B cell (primary cell): ENCODE measurements around the gene PRDM10. TPM values are rescaled to one million over a fixed set of nuclear protein-coding genes. Genes with fewer than 3 reads are reported as not detected.

Experiments
- ATAC-seq: fragments of 200-7000 bp; cut with Tn5 transposase; one replicate; pipeline ENCODE4 v1.10.0; 2021; ENCODE audit warnings: low read depth, mild to moderate bottlenecking, moderate number of reproducible peaks, moderate library complexity
- CTCF ChIA-PET: fragments of 350-600 bp; sonication (Branson Sonifier 250); formaldehyde crosslinking; loops from one replicate; lab custom pipeline; 2021; ENCODE audit warnings: antibody characterized with exemption, inconsistent platforms; lab: Charles Lee
- POLR2A ChIA-PET: fragments of 350-600 bp; sonication (Branson Sonifier 250); formaldehyde crosslinking; loops from one replicate; lab custom pipeline; 2021; ENCODE audit warnings: antibody characterized with exemption; lab: Charles Lee
- DNase-seq: peaks from one replicate; pipeline ENCODE4 v3.0.0; 2013
- H2AFZ ChIP-seq: 2 replicates; pipeline ENCODE4 v1.6.1; 2012; ENCODE audit warnings: mild to moderate bottlenecking, low read depth, low read length; ENCODE audit not compliant: insufficient read depth, poor library complexity, severe bottlenecking
- H3K27ac ChIP-seq, 2 donors: 1 replicate in 1 of 2; 2 replicates in 1 of 2; pipeline ENCODE4 v1.5.1; 2012 to 2013; ENCODE audit warnings: low read length in 2 of 2, mild to moderate bottlenecking in 2 of 2, moderate library complexity in 1 of 2
- H3K27me3 ChIP-seq, 4 experiments: fragments of 200-600 bp in 1 of 4; sonication (generic) in 1 of 4; replicated peaks in 1 of 4; 1 replicate in 2 of 4; 2 replicates in 2 of 4; pipeline versions ENCODE4 v1.6.1 to v1.7.0; 2013 to 2016; ENCODE audit warnings: low read length in 3 of 4, mild to moderate bottlenecking in 2 of 4, mixed read lengths in 1 of 4, moderate library complexity in 1 of 4; ENCODE audit not compliant: insufficient read depth in 4 of 4, control insufficient read depth in 3 of 4; ENCODE audit errors: control extremely low read depth in 1 of 4
- H3K36me3 ChIP-seq, 2 experiments: replicated peaks in 1 of 2; 1 replicate in 1 of 2; 2 replicates in 1 of 2; pipeline versions ENCODE4 v1.6.1 to v1.7.1; 2013; ENCODE audit warnings: low read length in 1 of 2; ENCODE audit not compliant: insufficient read depth in 2 of 2, control insufficient read depth in 1 of 2; ENCODE audit errors: control extremely low read depth in 1 of 2, extremely low read depth in 1 of 2
- H3K4me1 ChIP-seq, 2 donors: fragments of 200-600 bp in 1 of 2; sonication (generic) in 1 of 2; 1 replicate in 1 of 2; 2 replicates in 1 of 2; pipeline versions ENCODE4 v1.5.1 to v1.6.1; 2013 to 2017; ENCODE audit warnings: low read length in 2 of 2; ENCODE audit not compliant: control insufficient read depth in 2 of 2, insufficient read depth in 2 of 2
- H3K4me2 ChIP-seq: replicated peaks from 2 replicates; pipeline ENCODE3; 2012; ENCODE audit warnings: mild to moderate bottlenecking, low read depth, low read length; ENCODE audit not compliant: poor library complexity, severe bottlenecking
- H3K4me3 ChIP-seq, 5 experiments: fragments of 200-600 bp in 1 of 5; sonication (generic) in 1 of 5; 1 replicate in 3 of 5; 2 replicates in 2 of 5; pipeline versions ENCODE4 v1.5.1 to v1.7.0; 2011 to 2016; ENCODE audit warnings: low read length in 4 of 5, mild to moderate bottlenecking in 4 of 5, low read depth in 2 of 5, control low read depth in 1 of 5, moderate library complexity in 1 of 5; ENCODE audit not compliant: insufficient read depth in 1 of 5; ENCODE audit errors: control extremely low read depth in 1 of 5, extremely low read depth in 1 of 5
- H3K79me2 ChIP-seq: fragments of 200-600 bp; sonication (generic); one replicate; pipeline ENCODE4 v1.6.0; 2016; ENCODE audit warnings: low read length; ENCODE audit not compliant: control insufficient read depth, insufficient read depth
- H3K9ac ChIP-seq: fragments of 200-600 bp; sonication (generic); 2 replicates; pipeline ENCODE4 v1.6.1; 2017; ENCODE audit warnings: mild to moderate bottlenecking, low read length, moderate library complexity
- H3K9me3 ChIP-seq, 3 donors: one replicate each; pipeline versions ENCODE4 v1.6.1 to v1.7.1; 2013; ENCODE audit warnings: low read length in 2 of 3; ENCODE audit not compliant: control insufficient read depth in 2 of 3, insufficient read depth in 1 of 3; ENCODE audit errors: control extremely low read depth in 1 of 3
- H4K20me1 ChIP-seq: 2 replicates; pipeline ENCODE4 v1.6.0; 2012; ENCODE audit warnings: mild to moderate bottlenecking, low read length; ENCODE audit not compliant: insufficient read depth, control insufficient read depth, poor library complexity, severe bottlenecking
- H3K27ac Mint-ChIP-seq: one replicate; pipeline ENCODE4 v1.8.0; 2021; ENCODE audit warnings: mixed read lengths
- H3K27me3 Mint-ChIP-seq: one replicate; pipeline ENCODE4 v1.8.0; 2021; ENCODE audit warnings: mixed read lengths
- H3K4me1 Mint-ChIP-seq: one replicate; pipeline ENCODE4 v1.8.0; 2021; ENCODE audit warnings: mixed read lengths
- H3K4me3 Mint-ChIP-seq: one replicate; pipeline ENCODE4 v1.8.0; 2021; ENCODE audit warnings: mixed read lengths
- H3K9me3 Mint-ChIP-seq: one replicate; pipeline ENCODE4 v1.8.0; 2022; ENCODE audit warnings: mixed read lengths; ENCODE audit not compliant: insufficient read depth
- EZH2 ChIP-seq: IDR thresholded peaks from 2 replicates; pipeline ENCODE4 v1.6.1; 2012; ENCODE audit warnings: borderline replicate concordance, low read depth, mild to moderate bottlenecking, moderate library complexity, low read length; ENCODE audit not compliant: insufficient read depth, poor library complexity, severe bottlenecking
- WGBS: methylation state at CpG from one replicate; pipeline ENCODE4 v1.1.5; 2013; ENCODE audit warnings: missing lambda C conversion rate; ENCODE audit not compliant: insufficient coverage; 5-methylcytosine and 5-hydroxymethylcytosine counted together
- intact Hi-C: fragments of 100-400 bp; cut with micrococcal nuclease; formaldehyde crosslinking; loops from one replicate; pipeline ENCODE4 v1.10.0; 2022
- polyA plus RNA-seq: library from polyadenylated mRNA; depleted of rRNA; stranded (reverse); fragments of >200 nt; gene quantifications from 2 replicates; pipeline ENCODE4 v1.2.3, GENCODE V29; 2012
- total RNA-seq, 2 donors: library from RNA; stranded (reverse); fragments of 120-200 nt in 1 of 2; gene quantifications; 1 replicate in 1 of 2; 2 replicates in 1 of 2; pipeline versions ENCODE4 v1.2.3 to v1.2.4, GENCODE V29; 2013 to 2022
- TF ChIP-seq, protein P1 (sequence below): fragments of 200-600 bp; IDR thresholded peaks from one replicate; pipeline ENCODE4 v1.8.0; 2022; ENCODE audit warnings: antibody characterized with exemption, mild to moderate bottlenecking

Gene PRDM10
- total and polyA plus RNA-seq, 2 donors (not counting 1 experiment from before 2014, with no cell fraction given) = 4.5 to 17.5 TPM

DNA sequence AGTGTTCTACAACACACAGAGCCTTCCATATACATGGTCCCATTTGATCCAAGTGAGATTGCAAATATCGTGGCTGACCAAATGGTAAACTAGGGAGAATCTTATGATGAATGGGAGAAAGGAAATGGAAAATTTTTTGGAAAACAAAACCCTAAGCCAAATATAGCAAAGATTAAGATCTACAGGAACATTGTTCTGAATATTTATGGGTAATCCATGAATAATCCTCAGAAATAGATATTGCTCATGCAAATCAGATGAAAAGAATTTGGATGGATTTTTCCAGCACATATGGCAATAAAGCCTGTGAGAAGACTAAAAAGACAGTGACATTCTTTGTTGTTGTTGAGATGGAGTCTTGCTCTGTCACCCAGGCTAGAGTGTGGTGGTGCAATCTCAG is 21.7 kb upstream of the PRDM10 start:
- Histone ChIP-seq H3K4me3 (no peak overlapping the region), H3K9me3 (peaks cover 0 to 12% (median 0%) of the 10 kb centered on the region in 3 donors), H3K27me3 (peaks cover 0 to 47% (median 29%) of the 10 kb centered on the region in 4 experiments), H2AFZ (no peak overlapping the region), H4K20me1 (no peaks in the 10 kb centered on the region), H3K79me2 (no peaks in the 10 kb centered on the region), H3K4me1 (peaks cover 7 to 9% of the 10 kb centered on the region in 2 donors), H3K27ac (no peak overlapping the region), H3K36me3 (no peaks in the 10 kb centered on the region), H3K4me2 (no peak overlapping the region), H3K9ac (no peak overlapping the region)
- Mint-ChIP-seq H3K9me3 (no peaks in the 10 kb centered on the region), H3K4me3 (no peak overlapping the region), H3K27ac (no peak overlapping the region), H3K27me3 (peaks cover 59% of the 10 kb centered on the region), H3K4me1 (peaks cover 13% of the 10 kb centered on the region)
- ChIA-PET CTCF (no interaction called here), POLR2A (interaction anchor here (1.3 kb wide), 1 partner anchor 21 kb away, joined by 6 read pairs; no protein-coding TSS in a partner anchor)
- TF ChIP-seq, protein P1, sequence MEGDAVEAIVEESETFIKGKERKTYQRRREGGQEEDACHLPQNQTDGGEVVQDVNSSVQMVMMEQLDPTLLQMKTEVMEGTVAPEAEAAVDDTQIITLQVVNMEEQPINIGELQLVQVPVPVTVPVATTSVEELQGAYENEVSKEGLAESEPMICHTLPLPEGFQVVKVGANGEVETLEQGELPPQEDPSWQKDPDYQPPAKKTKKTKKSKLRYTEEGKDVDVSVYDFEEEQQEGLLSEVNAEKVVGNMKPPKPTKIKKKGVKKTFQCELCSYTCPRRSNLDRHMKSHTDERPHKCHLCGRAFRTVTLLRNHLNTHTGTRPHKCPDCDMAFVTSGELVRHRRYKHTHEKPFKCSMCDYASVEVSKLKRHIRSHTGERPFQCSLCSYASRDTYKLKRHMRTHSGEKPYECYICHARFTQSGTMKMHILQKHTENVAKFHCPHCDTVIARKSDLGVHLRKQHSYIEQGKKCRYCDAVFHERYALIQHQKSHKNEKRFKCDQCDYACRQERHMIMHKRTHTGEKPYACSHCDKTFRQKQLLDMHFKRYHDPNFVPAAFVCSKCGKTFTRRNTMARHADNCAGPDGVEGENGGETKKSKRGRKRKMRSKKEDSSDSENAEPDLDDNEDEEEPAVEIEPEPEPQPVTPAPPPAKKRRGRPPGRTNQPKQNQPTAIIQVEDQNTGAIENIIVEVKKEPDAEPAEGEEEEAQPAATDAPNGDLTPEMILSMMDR = no peak
- no peak for TF ChIP-seq EZH2
- no CpG with 5 or more reads among the region's 1 CpG for WGBS
- no peak for DNase-seq
- no peak for ATAC-seq
- intact Hi-C loops = no loop called here

DNA sequence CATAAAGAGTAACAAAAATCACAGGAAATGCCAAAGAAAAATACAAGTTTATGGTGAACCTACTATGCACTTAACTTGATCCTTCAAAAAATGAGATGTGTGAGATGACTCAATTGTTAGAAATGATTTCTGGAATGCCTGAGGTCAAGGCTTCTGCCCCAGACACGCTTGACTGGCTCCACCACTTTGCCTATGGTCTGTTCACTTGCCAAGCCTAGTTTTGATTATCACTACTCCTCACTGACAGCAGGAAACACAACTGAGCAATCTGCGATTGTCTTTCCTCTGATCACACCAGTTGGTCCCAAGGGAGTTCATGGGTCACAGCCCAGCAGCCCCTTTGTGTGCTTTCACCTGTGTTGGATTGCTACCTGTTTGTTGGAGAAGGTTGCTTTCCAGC is 20.6 kb upstream of the PRDM10 start:
- H3K27me3 ChIP-seq = peaks cover 0 to 48% (median 26%) of the 10 kb centered on the region in 4 experiments
- H3K4me1 Mint-ChIP-seq = peaks cover 13% of the 10 kb centered on the region
- H3K9me3 ChIP-seq = peaks cover 0 to 12% (median 0%) of the 10 kb centered on the region in 3 donors
- H3K36me3 ChIP-seq = no peaks in the 10 kb centered on the region
- DNase-seq (peak; percentile 74), ATAC-seq (peak; percentile 85)
- H3K9me3 Mint-ChIP-seq = no peaks in the 10 kb centered on the region
- intact Hi-C loops = no loop called here
- H3K4me2 ChIP-seq = peak overlapping the region; percentile 26
- no peaks in the 10 kb centered on the region for H4K20me1 ChIP-seq
- no peak overlapping the region for H3K27ac ChIP-seq
- CTCF ChIA-PET = interaction anchor here (0.7 kb wide), 1 partner anchor 176 kb away, joined by 5 read pairs; no protein-coding TSS in a partner anchor
- no peak overlapping the region for H3K27ac Mint-ChIP-seq
- H2AFZ ChIP-seq = no peak overlapping the region
- H3K4me1 ChIP-seq = peaks cover 7 to 9% of the 10 kb centered on the region in 2 donors
- H3K4me3 Mint-ChIP-seq = peak overlapping the region; percentile 0
- no peak overlapping the region for H3K9ac ChIP-seq
- H3K27me3 Mint-ChIP-seq = peaks cover 61% of the 10 kb centered on the region
- POLR2A ChIA-PET = interaction anchor here (1.3 kb wide), 1 partner anchor 20 kb away, joined by 6 read pairs; no protein-coding TSS in a partner anchor
- H3K79me2 ChIP-seq = no peaks in the 10 kb centered on the region
- no peak overlapping the region for H3K4me3 ChIP-seq
- TF ChIP-seq, protein P1 = no peak
- TF ChIP-seq EZH2 = no peak
- 11% methylated on average over 1 of the region's 2 CpGs for WGBS
